Neural progenitor cell (in vitro differentiated cells): ENCODE data around the gene DHRS13.

Source experiments
- CTCF ChIP-seq: fragments of 200-600 bp; sonication (generic); IDR thresholded peaks from 2 replicates; pipeline ENCODE4 v1.5.1; 2017; ENCODE audit warnings: antibody characterized with exemption, mild to moderate bottlenecking
- EZH2phosphoT487 ChIP-seq: fragments of 200-600 bp; sonication (generic); IDR thresholded peaks from 2 replicates; pipeline ENCODE4 v1.6.1; 2017; ENCODE audit warnings: antibody characterized with exemption

DNA sequence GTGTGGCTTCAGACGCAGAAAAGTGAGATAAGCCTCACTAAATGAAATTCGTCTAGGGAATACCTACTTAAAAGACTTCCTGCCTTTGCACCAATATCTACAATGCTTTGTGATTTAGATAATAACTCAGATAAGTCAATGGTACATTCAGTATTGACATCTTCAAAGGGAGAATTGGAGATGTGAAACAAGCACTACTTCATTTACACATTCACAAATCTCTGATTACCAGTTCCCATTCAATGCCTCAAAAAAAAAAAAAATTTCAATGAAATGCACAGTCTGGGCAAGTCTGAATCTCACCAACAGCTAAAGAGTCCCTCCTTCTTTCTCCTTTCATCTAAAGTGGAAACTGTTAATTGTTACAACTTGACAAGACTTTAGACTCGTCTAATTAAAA, 44.8 kb upstream of the DHRS13 start:
- TF ChIP-seq CTCF (no peak), EZH2phosphoT487 (no peak)
